ENCODE measurements around the gene EEF1AKMT1.
A peak's percentile ranks its signal among the peaks of the same experiment; 100 is the strongest.

Gene EEF1AKMT1

DNA sequence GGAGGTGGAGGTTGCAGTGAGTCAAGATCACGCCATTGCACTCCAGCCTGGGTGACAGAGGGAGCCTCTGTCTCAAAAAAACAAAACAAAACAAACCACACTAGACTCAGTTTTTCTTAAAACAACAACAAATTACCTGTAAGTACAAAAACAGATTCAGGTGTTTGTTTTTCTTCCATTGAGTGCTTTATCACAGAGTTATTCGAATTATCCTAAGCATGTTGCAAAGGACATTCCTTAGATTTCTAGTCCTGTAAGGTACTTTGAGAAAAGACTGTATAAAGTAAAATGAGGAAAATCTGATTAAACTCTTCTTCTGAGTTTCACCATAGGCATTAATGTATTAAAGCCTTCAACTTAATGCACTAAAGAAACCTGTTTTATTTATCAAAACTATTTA is 2.2 kb upstream of the EEF1AKMT1 start:
- H3K27me3 ChIP-seq (ENCODE audit: control insufficient read depth, insufficient read depth, low read length) = no peaks in the 10 kb centered on the region
- H3K4me2 ChIP-seq (ENCODE audit: low read length) = no peak overlapping the region
- H3K4me1 ChIP-seq = no peaks in the 10 kb centered on the region
- H3K9me3 ChIP-seq (ENCODE audit: control insufficient read depth, low read length) = no peaks in the 10 kb centered on the region
- no peak overlapping the region for H2AFZ ChIP-seq
- no peak overlapping the region for H3K9ac ChIP-seq
- TF ChIP-seq, protein P1, sequence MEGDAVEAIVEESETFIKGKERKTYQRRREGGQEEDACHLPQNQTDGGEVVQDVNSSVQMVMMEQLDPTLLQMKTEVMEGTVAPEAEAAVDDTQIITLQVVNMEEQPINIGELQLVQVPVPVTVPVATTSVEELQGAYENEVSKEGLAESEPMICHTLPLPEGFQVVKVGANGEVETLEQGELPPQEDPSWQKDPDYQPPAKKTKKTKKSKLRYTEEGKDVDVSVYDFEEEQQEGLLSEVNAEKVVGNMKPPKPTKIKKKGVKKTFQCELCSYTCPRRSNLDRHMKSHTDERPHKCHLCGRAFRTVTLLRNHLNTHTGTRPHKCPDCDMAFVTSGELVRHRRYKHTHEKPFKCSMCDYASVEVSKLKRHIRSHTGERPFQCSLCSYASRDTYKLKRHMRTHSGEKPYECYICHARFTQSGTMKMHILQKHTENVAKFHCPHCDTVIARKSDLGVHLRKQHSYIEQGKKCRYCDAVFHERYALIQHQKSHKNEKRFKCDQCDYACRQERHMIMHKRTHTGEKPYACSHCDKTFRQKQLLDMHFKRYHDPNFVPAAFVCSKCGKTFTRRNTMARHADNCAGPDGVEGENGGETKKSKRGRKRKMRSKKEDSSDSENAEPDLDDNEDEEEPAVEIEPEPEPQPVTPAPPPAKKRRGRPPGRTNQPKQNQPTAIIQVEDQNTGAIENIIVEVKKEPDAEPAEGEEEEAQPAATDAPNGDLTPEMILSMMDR (IDR thresholded peaks at IDR 0.05) = no peak
- H3K36me3 ChIP-seq (ENCODE audit: control insufficient read depth, insufficient read depth, low read length) = no peaks in the 10 kb centered on the region
- H3K4me3 ChIP-seq (ENCODE audit: low read depth, low read length) = no peak overlapping the region
- no peak overlapping the region for H3K27ac ChIP-seq
- peaks cover 3% of the 10 kb centered on the region for H3K79me2 ChIP-seq

DNA sequence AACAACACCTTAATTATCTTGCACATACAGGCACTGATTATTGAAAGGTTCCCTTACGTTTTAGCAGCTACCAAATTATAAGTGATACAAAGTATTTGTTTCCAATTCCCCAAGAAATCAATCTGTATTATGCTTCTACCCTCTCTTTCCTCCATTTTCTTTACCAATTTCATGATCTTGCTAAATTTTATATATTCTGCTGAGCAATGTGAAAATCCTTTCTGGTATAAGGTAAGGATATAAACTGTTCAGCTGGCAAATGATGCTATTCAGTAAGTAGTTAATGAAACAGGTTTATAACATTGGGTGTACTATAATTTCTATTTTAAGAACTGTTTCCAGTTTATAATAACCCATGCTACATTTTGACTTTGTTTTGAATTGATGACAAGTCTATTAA is 985 bp upstream of the EEF1AKMT1 start:
- Histone ChIP-seq H3K36me3 (ENCODE audit: control insufficient read depth, insufficient read depth, low read length) (no peaks in the 10 kb centered on the region), H3K27ac (no peak overlapping the region), H3K4me3 (ENCODE audit: low read depth, low read length) (no peak overlapping the region), H3K4me1 (no peaks in the 10 kb centered on the region), H3K27me3 (ENCODE audit: control insufficient read depth, insufficient read depth, low read length) (no peaks in the 10 kb centered on the region), H3K9me3 (ENCODE audit: control insufficient read depth, low read length) (no peaks in the 10 kb centered on the region), H3K79me2 (peaks cover 3% of the 10 kb centered on the region), H2AFZ (no peak overlapping the region), H3K4me2 (ENCODE audit: low read length) (no peak overlapping the region), H3K9ac (no peak overlapping the region)
- TF ChIP-seq, protein P1 (IDR thresholded peaks at IDR 0.05) = no peak

DNA sequence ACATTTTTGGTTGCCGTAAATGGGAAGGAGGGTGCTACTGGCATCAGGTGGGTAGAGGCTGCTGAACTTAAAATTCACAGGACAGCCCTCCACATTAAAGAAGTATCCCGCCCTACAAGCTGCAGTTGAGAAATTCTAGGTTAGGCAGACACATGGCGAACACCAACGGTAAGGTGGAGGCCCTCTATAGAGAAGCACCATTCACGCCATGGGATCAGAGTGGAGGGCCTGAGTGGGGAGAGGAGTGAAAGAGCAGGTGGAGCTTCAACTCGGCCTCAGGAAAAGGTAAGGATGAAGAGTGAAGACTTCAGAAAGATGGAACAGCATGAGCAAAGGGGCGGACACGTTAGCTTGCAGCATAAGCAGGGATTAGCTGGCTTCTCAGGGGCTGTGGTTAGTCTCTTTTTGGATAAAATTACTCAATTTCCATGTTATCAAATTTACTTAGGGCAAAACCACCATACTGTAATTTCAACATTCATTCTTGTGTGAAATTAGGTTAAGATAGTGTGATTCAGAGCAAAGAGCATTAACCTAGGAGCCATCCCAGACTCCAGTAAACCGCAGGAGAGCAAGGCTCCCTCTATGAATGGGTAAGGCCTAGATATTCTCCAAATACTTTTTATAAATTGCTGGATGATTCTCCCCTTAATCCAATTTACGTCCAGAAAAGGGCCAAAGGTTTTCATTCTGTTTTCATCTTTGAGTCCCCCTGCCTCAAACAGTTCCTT is 1.2 kb downstream of the EEF1AKMT1 start:
- no peaks in the 10 kb centered on the region for H3K36me3 ChIP-seq (ENCODE audit: control insufficient read depth, insufficient read depth, low read length)
- H3K27ac ChIP-seq = peak overlapping the region; percentile 71
- H3K27me3 ChIP-seq (ENCODE audit: control insufficient read depth, insufficient read depth, low read length) = no peaks in the 10 kb centered on the region
- peak overlapping the region; percentile 94 for H3K4me2 ChIP-seq (ENCODE audit: low read length)
- H3K79me2 ChIP-seq = peaks cover 3% of the 10 kb centered on the region
- no peaks in the 10 kb centered on the region for H3K9me3 ChIP-seq (ENCODE audit: control insufficient read depth, low read length)
- H3K4me3 ChIP-seq (ENCODE audit: low read depth, low read length) = peak overlapping the region; percentile 80
- TF ChIP-seq, protein P1 (IDR thresholded peaks at IDR 0.05) = no peak
- peak overlapping the region; percentile 64 for H2AFZ ChIP-seq
- no peak overlapping the region for H3K9ac ChIP-seq
- no peaks in the 10 kb centered on the region for H3K4me1 ChIP-seq

DNA sequence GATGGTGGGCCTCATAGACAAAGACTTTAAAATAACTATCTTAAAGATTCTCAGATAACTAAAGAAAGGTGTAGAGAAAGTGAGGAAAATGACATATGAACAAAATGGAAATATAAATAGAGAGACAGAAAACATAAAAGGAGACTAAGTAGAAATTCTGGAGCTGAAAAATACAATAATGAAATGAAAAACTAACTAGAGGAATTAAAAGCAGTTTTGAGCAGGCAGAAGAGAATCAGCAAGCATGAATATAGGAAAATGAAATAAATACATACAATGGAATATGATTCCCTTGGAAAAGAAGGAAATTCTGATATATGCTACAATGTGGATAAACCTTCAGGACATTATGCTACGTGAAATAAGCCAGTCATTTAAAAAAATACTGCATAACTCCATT is 3.9 kb downstream of the EEF1AKMT1 start:
- Histone ChIP-seq H2AFZ (no peak overlapping the region), H3K4me1 (no peaks in the 10 kb centered on the region), H3K79me2 (peaks cover 3% of the 10 kb centered on the region), H3K9ac (no peak overlapping the region), H3K36me3 (ENCODE audit: control insufficient read depth, insufficient read depth, low read length) (no peaks in the 10 kb centered on the region), H3K4me3 (ENCODE audit: low read depth, low read length) (no peak overlapping the region), H3K27ac (no peak overlapping the region), H3K9me3 (ENCODE audit: control insufficient read depth, low read length) (no peaks in the 10 kb centered on the region), H3K4me2 (ENCODE audit: low read length) (no peak overlapping the region), H3K27me3 (ENCODE audit: control insufficient read depth, insufficient read depth, low read length) (no peaks in the 10 kb centered on the region)
- TF ChIP-seq, protein P1 (IDR thresholded peaks at IDR 0.05) = no peak

DNA sequence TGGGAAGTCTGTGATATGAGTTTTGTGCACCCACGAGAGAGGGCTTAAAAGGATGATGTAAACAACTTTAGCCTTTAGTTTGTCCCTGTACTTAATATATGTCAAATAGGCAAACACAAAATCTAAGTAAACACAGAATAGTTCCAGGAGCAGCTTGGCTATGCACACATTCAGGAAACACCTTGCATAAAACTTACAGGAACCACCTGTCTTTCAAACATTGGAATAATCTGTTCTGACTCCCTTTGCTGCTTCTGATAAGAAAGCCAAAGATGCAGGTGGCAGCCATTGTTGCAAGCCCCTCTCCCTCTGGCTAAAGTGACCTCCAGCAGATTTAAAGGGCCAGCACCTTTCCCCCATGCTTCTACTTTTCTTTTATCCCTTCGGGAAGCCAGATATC is 4.7 kb downstream of the EEF1AKMT1 start:
- H2AFZ ChIP-seq = no peak overlapping the region
- H3K4me1 ChIP-seq = no peaks in the 10 kb centered on the region
- TF ChIP-seq, protein P1 (IDR thresholded peaks at IDR 0.05) = no peak
- H3K79me2 ChIP-seq = peaks cover 3% of the 10 kb centered on the region
- no peaks in the 10 kb centered on the region for H3K27me3 ChIP-seq (ENCODE audit: control insufficient read depth, insufficient read depth, low read length)
- H3K27ac ChIP-seq = no peak overlapping the region
- no peak overlapping the region for H3K9ac ChIP-seq
- H3K4me2 ChIP-seq (ENCODE audit: low read length) = no peak overlapping the region
- no peaks in the 10 kb centered on the region for H3K9me3 ChIP-seq (ENCODE audit: control insufficient read depth, low read length)
- H3K36me3 ChIP-seq (ENCODE audit: control insufficient read depth, insufficient read depth, low read length) = no peaks in the 10 kb centered on the region
- H3K4me3 ChIP-seq (ENCODE audit: low read depth, low read length) = no peak overlapping the region
